Endothelial cell of umbilical vein (primary cell): ENCODE data around the gene NGEF. TPM values are rescaled to one million over a fixed set of nuclear protein-coding genes. Genes with fewer than 3 reads are reported as not detected.

Source experiments
- BruUV-seq: library from RNA; stranded (reverse); fragments of 400-500 nt; replicated peaks from 2 replicates; lab custom pipeline; 2021; lab: Mats Ljungman, UMichigan
- CTCF ChIA-PET: fragments of 300-600, 350-600 bp; sonication (Branson Sonifier 250); formaldehyde crosslinking; loops from one replicate; lab custom pipeline; 2021; ENCODE audit warnings: antibody characterized with exemption, inconsistent platforms; lab: Charles Lee
- POLR2A ChIA-PET: fragments of 300-600, 350-600 bp; sonication (Branson Sonifier 250); formaldehyde crosslinking; loops from one replicate; lab custom pipeline; 2021; ENCODE audit warnings: antibody characterized with exemption, inconsistent platforms; lab: Charles Lee
- DNase-seq: peaks from one replicate; pipeline ENCODE4 v3.0.0-alpha.2; 2011; ENCODE audit warnings: low read depth, low spot score
- FAIRE-seq: peaks from 2 replicates; lab custom pipeline; 2011; peaks lifted over from hg19 to GRCh38; lab: Jason Lieb, UNC
- H2AFZ ChIP-seq: 2 replicates; pipeline ENCODE4 v1.6.0; 2012; ENCODE audit warnings: low read depth, low read length, control low read depth, inconsistent platforms
- H3K27ac ChIP-seq: 2 replicates; pipeline ENCODE4 v1.5.1; 2011; ENCODE audit warnings: low read depth, mild to moderate bottlenecking, control low read depth, low read length, moderate library complexity; ENCODE audit not compliant: insufficient read depth
- H3K27me3 ChIP-seq, 2 experiments: 2 replicates each; pipeline versions ENCODE4 v1.6.0 to v1.6.1; 2011; ENCODE audit warnings: low read length in 2 of 2, mixed read lengths in 1 of 2; ENCODE audit not compliant: control insufficient read depth in 2 of 2, insufficient read depth in 2 of 2
- H3K36me3 ChIP-seq, 2 experiments: 2 replicates in 1 of 2; 3 replicates in 1 of 2; pipeline ENCODE4 v1.5.1; 2011; ENCODE audit warnings: low read length in 2 of 2, mild to moderate bottlenecking in 1 of 2, moderate library complexity in 1 of 2; ENCODE audit not compliant: control insufficient read depth in 2 of 2, insufficient read depth in 2 of 2; ENCODE audit errors: extremely low read depth in 1 of 2
- H3K4me1 ChIP-seq: 3 replicates; pipeline ENCODE4 v1.5.1; 2011; ENCODE audit warnings: mild to moderate bottlenecking, low read length; ENCODE audit not compliant: control insufficient read depth, insufficient read depth; ENCODE audit errors: extremely low read depth
- H3K4me2 ChIP-seq: 2 replicates; pipeline ENCODE4 v1.6.1; 2011; ENCODE audit warnings: low read length, control low read depth, mixed read lengths; ENCODE audit not compliant: insufficient read depth
- H3K4me3 ChIP-seq, 3 experiments: fragments of 200-600 bp in 1 of 3; sonication (generic), shearing (Covaris generic) in 1 of 3; replicated peaks in 1 of 3; 2 replicates each; pipeline ENCODE4 v1.5.1; 2011 to 2016; ENCODE audit warnings: control low read depth in 3 of 3, low read length in 3 of 3, mild to moderate bottlenecking in 2 of 3, inconsistent platforms in 1 of 3, low read depth in 1 of 3, moderate library complexity in 1 of 3; ENCODE audit not compliant: insufficient read depth in 1 of 3
- H3K79me2 ChIP-seq: 2 replicates; pipeline ENCODE4 v1.6.0; 2012; ENCODE audit warnings: low read length, inconsistent platforms; ENCODE audit not compliant: control insufficient read depth, insufficient read depth
- H3K9ac ChIP-seq: replicated peaks from 2 replicates; pipeline ENCODE3; 2011; ENCODE audit warnings: low read length, control low read depth; ENCODE audit not compliant: insufficient read depth; ENCODE audit errors: extremely low read depth
- H3K9me1 ChIP-seq: replicated peaks from 3 replicates; pipeline ENCODE4 v1.6.0; 2011; ENCODE audit warnings: mild to moderate bottlenecking, low read length; ENCODE audit not compliant: control insufficient read depth, insufficient read depth; ENCODE audit errors: extremely low read depth
- H3K9me3 ChIP-seq: replicated peaks from 2 replicates; pipeline ENCODE4 v1.5.1; 2012; ENCODE audit warnings: low read length, inconsistent platforms; ENCODE audit not compliant: control insufficient read depth, insufficient read depth
- H4K20me1 ChIP-seq: replicated peaks from 2 replicates; pipeline ENCODE3; 2011; ENCODE audit warnings: mild to moderate bottlenecking, low read length; ENCODE audit not compliant: control insufficient read depth, insufficient read depth; ENCODE audit errors: extremely low read depth
- EZH2 ChIP-seq: IDR thresholded peaks from 2 replicates; pipeline ENCODE4 v1.6.1; 2012; ENCODE audit warnings: borderline replicate concordance, low read depth, mild to moderate bottlenecking, moderate library complexity, low read length, inconsistent platforms; ENCODE audit not compliant: severe bottlenecking
- FOS ChIP-seq: IDR thresholded peaks from 2 replicates; pipeline ENCODE4 v1.6.1; 2011; ENCODE audit warnings: mild to moderate bottlenecking, low read length, moderate library complexity, borderline replicate concordance; ENCODE audit not compliant: insufficient read depth
- GATA2 ChIP-seq: IDR thresholded peaks from 2 replicates; pipeline ENCODE4 v1.7.0; 2011; ENCODE audit warnings: low read depth, mild to moderate bottlenecking, moderate library complexity, mixed read lengths, low read length; ENCODE audit not compliant: insufficient read length, insufficient read depth
- JUN ChIP-seq: IDR thresholded peaks from 2 replicates; pipeline ENCODE4 v1.6.1; 2011; ENCODE audit warnings: borderline replicate concordance, low read depth; ENCODE audit not compliant: insufficient read length, insufficient read depth
- MYC ChIP-seq: IDR thresholded peaks from one replicate; pipeline ENCODE4 v1.6.1; 2011; ENCODE audit warnings: mild to moderate bottlenecking, low read depth, low read length
- POLR2A ChIP-seq: IDR thresholded peaks from 2 replicates; pipeline ENCODE4 v1.6.1; 2012; ENCODE audit warnings: low read depth, mild to moderate bottlenecking, control low read depth, low read length
- POLR2AphosphoS5 ChIP-seq: IDR thresholded peaks from 2 replicates; pipeline ENCODE4 v1.6.1; 2012; ENCODE audit warnings: low read depth, mild to moderate bottlenecking, control low read depth, low read length, moderate library complexity; ENCODE audit not compliant: insufficient read depth
- dilution Hi-C: fragments of 300-500 bp; cut with MboI; formaldehyde crosslinking; loops from one replicate; pipeline ENCODE4 v1.15.0; 2019; ENCODE audit warnings: low sequenced_read_pairs; ENCODE audit not compliant: extremely low pct_ligation_motif_present
- intact Hi-C: fragments of 100-400 bp; cut with micrococcal nuclease; formaldehyde crosslinking; loops from one replicate; pipeline ENCODE4 v1.10.0; 2022
- polyA plus RNA-seq, 4 experiments: library from polyadenylated mRNA; depleted of rRNA in 3 of 4; stranded (reverse) in 3 of 4; unstranded in 1 of 4; fragments of >200 nt; gene quantifications; 2 replicates each; pipeline versions ENCODE4 v1.2.1 to v1.2.3, GENCODE V29; 2011 to 2012; ENCODE audit warnings: missing spikeins in 1 of 4
- total RNA-seq: library from RNA; stranded (reverse); gene quantifications from 2 replicates; pipeline ENCODE4 v1.2.3, GENCODE V29; 2021
- TF ChIP-seq, protein P1 (sequence below), 2 donors: IDR thresholded peaks; 1 replicate in 1 of 2; 2 replicates in 1 of 2; pipeline ENCODE4 v1.5.1; 2011; ENCODE audit warnings: low read length in 2 of 2, mild to moderate bottlenecking in 2 of 2, moderate library complexity in 2 of 2, control low read depth in 1 of 2, inconsistent platforms in 1 of 2, low read depth in 1 of 2; ENCODE audit not compliant: insufficient read depth in 1 of 2; ENCODE audit errors: extremely low read depth in 1 of 2
- TF ChIP-seq, protein P2 (sequence below): IDR thresholded peaks from 2 replicates; pipeline ENCODE4 v1.6.1; 2011; ENCODE audit not compliant: insufficient read depth, insufficient read length

NGEF gene
- total and polyA plus RNA-seq, 2 donors (not counting 3 experiments of a cell fraction or from before 2014, with no cell fraction given): 0.22 to 0.41 TPM

DNA sequence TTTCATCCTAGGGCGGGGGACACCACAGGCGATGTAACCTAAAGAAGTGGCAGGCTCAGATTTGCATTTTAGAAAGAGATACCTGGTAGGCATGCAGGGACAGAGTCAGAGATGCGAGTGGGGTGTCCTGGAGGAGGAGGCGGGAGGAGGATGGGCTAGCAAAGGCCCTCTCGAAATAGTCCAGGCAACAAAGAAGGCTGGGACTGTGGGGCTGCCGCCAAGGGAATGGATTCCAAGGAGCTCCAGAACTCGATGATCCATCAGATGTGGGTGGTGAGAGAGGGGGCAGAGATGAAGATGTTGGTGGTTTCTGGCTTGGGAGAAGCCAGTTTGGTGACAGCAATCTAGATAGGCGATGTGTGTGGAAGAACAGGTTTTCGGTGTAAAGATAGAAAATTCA, 34.6 kb upstream of the NGEF start:
- CTCF ChIA-PET: interaction anchor here (1.9 to 3.4 kb wide), 2 partner anchors 13 to 19 kb away, joined by 7 to 19 read pairs; partner anchors contain the start of gene INPP5D
- TF ChIP-seq, protein P1, sequence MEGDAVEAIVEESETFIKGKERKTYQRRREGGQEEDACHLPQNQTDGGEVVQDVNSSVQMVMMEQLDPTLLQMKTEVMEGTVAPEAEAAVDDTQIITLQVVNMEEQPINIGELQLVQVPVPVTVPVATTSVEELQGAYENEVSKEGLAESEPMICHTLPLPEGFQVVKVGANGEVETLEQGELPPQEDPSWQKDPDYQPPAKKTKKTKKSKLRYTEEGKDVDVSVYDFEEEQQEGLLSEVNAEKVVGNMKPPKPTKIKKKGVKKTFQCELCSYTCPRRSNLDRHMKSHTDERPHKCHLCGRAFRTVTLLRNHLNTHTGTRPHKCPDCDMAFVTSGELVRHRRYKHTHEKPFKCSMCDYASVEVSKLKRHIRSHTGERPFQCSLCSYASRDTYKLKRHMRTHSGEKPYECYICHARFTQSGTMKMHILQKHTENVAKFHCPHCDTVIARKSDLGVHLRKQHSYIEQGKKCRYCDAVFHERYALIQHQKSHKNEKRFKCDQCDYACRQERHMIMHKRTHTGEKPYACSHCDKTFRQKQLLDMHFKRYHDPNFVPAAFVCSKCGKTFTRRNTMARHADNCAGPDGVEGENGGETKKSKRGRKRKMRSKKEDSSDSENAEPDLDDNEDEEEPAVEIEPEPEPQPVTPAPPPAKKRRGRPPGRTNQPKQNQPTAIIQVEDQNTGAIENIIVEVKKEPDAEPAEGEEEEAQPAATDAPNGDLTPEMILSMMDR (IDR thresholded peaks at IDR 0.05; ENCODE audit: extremely low read depth in 1 of 2, insufficient read depth in 1 of 2, low read depth in 1 of 2, low read length in 2 of 2): no peak
- TF ChIP-seq POLR2A: no peak
- no peak for TF ChIP-seq FOS
- no peak for TF ChIP-seq EZH2
- no peak for TF ChIP-seq GATA2
- TF ChIP-seq MYC: no peak
- no peak for TF ChIP-seq JUN
- TF ChIP-seq, protein P2, sequence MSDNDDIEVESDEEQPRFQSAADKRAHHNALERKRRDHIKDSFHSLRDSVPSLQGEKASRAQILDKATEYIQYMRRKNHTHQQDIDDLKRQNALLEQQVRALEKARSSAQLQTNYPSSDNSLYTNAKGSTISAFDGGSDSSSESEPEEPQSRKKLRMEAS: no peak
- TF ChIP-seq POLR2AphosphoS5: no peak
- Histone ChIP-seq H3K79me2 (no peaks in the 10 kb centered on the region), H3K27ac (no peak overlapping the region), H3K36me3 (no peaks in the 10 kb centered on the region), H3K4me1 (peaks cover 4% of the 10 kb centered on the region), H3K4me2 (no peak overlapping the region), H3K27me3 (peaks cover 0 to 1% of the 10 kb centered on the region in 2 experiments), H3K9ac (no peak overlapping the region), H4K20me1 (no peaks in the 10 kb centered on the region), H3K9me3 (no peaks in the 10 kb centered on the region), H3K4me3 (no peak overlapping the region), H2AFZ (no peak overlapping the region), H3K9me1 (no peaks in the 10 kb centered on the region)
- intact Hi-C loops: no loop called here
- no peak for DNase-seq
- FAIRE-seq: no peak
- no TSS peak for BruUV-seq
- POLR2A ChIA-PET: no interaction called here
- dilution Hi-C loops: no loop called here
